SK-N-MC (cell line): ENCODE measurements around the gene HNRNPF.

ENCODE experiments used
- EZH2 ChIP-seq: fragments of 200-600 bp; sonication (generic); IDR thresholded peaks from one replicate; pipeline ENCODE4 v1.6.1; 2017; ENCODE audit warnings: antibody characterized with exemption
- POLR2AphosphoS5 ChIP-seq: IDR thresholded peaks from 2 replicates; pipeline ENCODE4 v1.6.1; 2012; ENCODE audit warnings: mild to moderate bottlenecking, low read depth, low read length, borderline replicate concordance

GRCh38 chr10:43338117-43338516 is 70.9 kb downstream of the HNRNPF start:
- TF ChIP-seq EZH2 (no peak), POLR2AphosphoS5 (no peak)
